H1 (cell line): ENCODE measurements around the gene ZBTB25. TPM values are rescaled to one million over a fixed set of nuclear protein-coding genes. Genes with fewer than 3 reads are reported as not detected.

ENCODE experiments used
- CTCF ChIA-PET: fragments of 300-600 bp; sonication (Branson Sonifier 250); formaldehyde crosslinking; loops from one replicate; lab custom pipeline; 2021; ENCODE audit not compliant: partially characterized antibody; lab: Charles Lee
- POLR2A ChIA-PET: fragments of 300-600 bp; sonication (Branson Sonifier 250); formaldehyde crosslinking; loops from one replicate; lab custom pipeline; 2021; ENCODE audit warnings: inconsistent platforms; ENCODE audit not compliant: partially characterized antibody; lab: Charles Lee
- DNase-seq, 2 experiments: peaks; one replicate each; pipeline versions ENCODE4 v3.0.0 to v3.0.0-alpha.2; 2010 to 2022; ENCODE audit warnings: low spot score in 2 of 2, low read depth in 1 of 2, mixed read lengths in 1 of 2
- FAIRE-seq: peaks from 2 replicates; lab custom pipeline; 2011; peaks lifted over from hg19 to GRCh38; lab: Jason Lieb, UNC
- H2AFZ ChIP-seq: 2 replicates; pipeline ENCODE4 v1.8.1; 2012; ENCODE audit warnings: low read length, inconsistent platforms
- H2AK5ac ChIP-seq: 2 replicates; pipeline ENCODE4 v1.6.1; 2013; ENCODE audit warnings: low read depth, low read length
- H2BK120ac ChIP-seq: replicated peaks from 2 replicates; pipeline ENCODE3; 2013; ENCODE audit warnings: low read depth, low read length, inconsistent platforms
- H2BK12ac ChIP-seq: 2 replicates; pipeline ENCODE4 v1.6.1; 2013; ENCODE audit warnings: low read depth, low read length
- H2BK15ac ChIP-seq: 2 replicates; pipeline ENCODE4 v1.6.1; 2013; ENCODE audit warnings: low read length
- H2BK20ac ChIP-seq: 2 replicates; pipeline ENCODE4 v1.6.1; 2013; ENCODE audit warnings: low read length
- H2BK5ac ChIP-seq: 2 replicates; pipeline ENCODE4 v1.6.1; 2013; ENCODE audit warnings: low read depth, low read length
- H3K14ac ChIP-seq: 2 replicates; pipeline ENCODE4 v1.6.1; 2013; ENCODE audit warnings: inconsistent platforms; ENCODE audit not compliant: insufficient read length
- H3K18ac ChIP-seq: 2 replicates; pipeline ENCODE4 v1.6.1; 2013; ENCODE audit warnings: low read length; ENCODE audit errors: extremely low read depth
- H3K23ac ChIP-seq: 2 replicates; pipeline ENCODE4 v1.6.1; 2013; ENCODE audit warnings: inconsistent platforms; ENCODE audit not compliant: insufficient read length
- H3K23me2 ChIP-seq: 2 replicates; pipeline ENCODE4 v1.6.1; 2013; ENCODE audit warnings: low read depth, low read length
- H3K27ac ChIP-seq: 2 replicates; pipeline ENCODE4 v1.6.1; 2011; ENCODE audit warnings: low read depth, low read length, inconsistent platforms
- H3K27me3 ChIP-seq, 4 experiments: replicated peaks in 1 of 4; 1 replicate in 1 of 4; 2 replicates in 3 of 4; pipeline versions ENCODE4 v1.6.1 to v1.8.1; 2011 to 2013; ENCODE audit warnings: low read length in 3 of 4, mild to moderate bottlenecking in 3 of 4, inconsistent platforms in 2 of 4, mixed read lengths in 2 of 4, moderate library complexity in 1 of 4; ENCODE audit not compliant: control insufficient read depth in 3 of 4, insufficient read depth in 3 of 4; ENCODE audit errors: extremely low read depth in 1 of 4
- H3K36me3 ChIP-seq, 4 experiments: 2 replicates each; pipeline versions ENCODE4 v1.6.1 to v1.8.1; 2011 to 2013; ENCODE audit warnings: mild to moderate bottlenecking in 4 of 4, low read length in 3 of 4, moderate library complexity in 2 of 4, control low read depth in 1 of 4, inconsistent platforms in 1 of 4; ENCODE audit not compliant: insufficient read depth in 4 of 4, control insufficient read depth in 2 of 4
- H3K4ac ChIP-seq: replicated peaks from 2 replicates; pipeline ENCODE3; 2013; ENCODE audit warnings: low read length, low read depth, mixed read lengths, inconsistent platforms; ENCODE audit not compliant: insufficient read length
- H3K4me1 ChIP-seq, 4 experiments: replicated peaks in 1 of 4; 1 replicate in 1 of 4; 2 replicates in 3 of 4; pipeline versions ENCODE4 v1.6.1 to v1.8.1; 2011 to 2013; ENCODE audit warnings: low read length in 3 of 4, inconsistent platforms in 2 of 4, mixed read lengths in 1 of 4; ENCODE audit not compliant: insufficient read depth in 4 of 4, control insufficient read depth in 3 of 4
- H3K4me2 ChIP-seq, 2 experiments: 2 replicates each; pipeline versions ENCODE4 v1.6.1 to v1.8.1; 2011 to 2013; ENCODE audit warnings: low read depth in 2 of 2, low read length in 2 of 2, control low read depth in 1 of 2, inconsistent platforms in 1 of 2, mild to moderate bottlenecking in 1 of 2; ENCODE audit not compliant: insufficient read depth in 1 of 2
- H3K4me3 ChIP-seq, 4 experiments: fragments of 200-600, 300-600 bp in 1 of 4; sonication (generic), shearing (Covaris generic), sonication (Bioruptor Twin) in 1 of 4; 2 replicates each; pipeline versions ENCODE4 v1.5.1 to v1.8.1; 2011 to 2016; ENCODE audit warnings: low read length in 4 of 4, low read depth in 3 of 4, control low read depth in 2 of 4, inconsistent platforms in 2 of 4, mild to moderate bottlenecking in 2 of 4, mixed read lengths in 1 of 4, moderate library complexity in 1 of 4; ENCODE audit not compliant: insufficient read depth in 2 of 4; ENCODE audit errors: extremely low read depth in 1 of 4
- H3K56ac ChIP-seq: replicated peaks from 2 replicates; pipeline ENCODE3; 2013; ENCODE audit warnings: low read depth, mild to moderate bottlenecking, mixed read lengths, low read length, inconsistent platforms; ENCODE audit not compliant: insufficient read length
- H3K79me1 ChIP-seq: 2 replicates; pipeline ENCODE4 v1.6.1; 2013; ENCODE audit warnings: low read depth, low read length, control low read depth
- H3K79me2 ChIP-seq, 2 experiments: 2 replicates each; pipeline versions ENCODE4 v1.6.1 to v1.8.1; 2012 to 2013; ENCODE audit warnings: low read length in 2 of 2, mild to moderate bottlenecking in 2 of 2, inconsistent platforms in 1 of 2; ENCODE audit not compliant: insufficient read depth in 2 of 2, control insufficient read depth in 1 of 2
- H3K9ac ChIP-seq, 4 experiments: replicated peaks in 1 of 4; 1 replicate in 1 of 4; 2 replicates in 3 of 4; pipeline versions ENCODE4 v1.6.1 to v1.8.1; 2011 to 2013; ENCODE audit warnings: low read depth in 3 of 4, low read length in 3 of 4, control low read depth in 2 of 4, mild to moderate bottlenecking in 2 of 4, moderate library complexity in 2 of 4, inconsistent platforms in 1 of 4; ENCODE audit errors: extremely low read depth in 1 of 4
- H3K9me3 ChIP-seq, 2 experiments: 2 replicates each; pipeline versions ENCODE4 v1.6.1 to v1.8.1; 2012 to 2013; ENCODE audit warnings: mild to moderate bottlenecking in 2 of 2, moderate library complexity in 2 of 2, control low read depth in 1 of 2, inconsistent platforms in 1 of 2, low read depth in 1 of 2, low read length in 1 of 2, mixed read lengths in 1 of 2; ENCODE audit not compliant: insufficient read depth in 2 of 2
- H4K20me1 ChIP-seq, 2 experiments: replicated peaks in 1 of 2; 2 replicates each; pipeline versions ENCODE3 to v1.8.1; 2011 to 2013; ENCODE audit warnings: inconsistent platforms in 2 of 2, low read length in 2 of 2, mild to moderate bottlenecking in 1 of 2; ENCODE audit not compliant: insufficient read depth in 2 of 2, control insufficient read depth in 1 of 2
- H4K5ac ChIP-seq: 2 replicates; pipeline ENCODE4 v1.6.1; 2013; ENCODE audit warnings: low read length, low read depth, mixed read lengths, inconsistent platforms; ENCODE audit not compliant: insufficient read length
- H4K8ac ChIP-seq: 2 replicates; pipeline ENCODE4 v1.8.0; 2013; ENCODE audit warnings: mild to moderate bottlenecking, moderate library complexity, low read length, inconsistent platforms; ENCODE audit not compliant: insufficient read depth; ENCODE audit errors: extremely low read depth
- H4K91ac ChIP-seq: replicated peaks from 2 replicates; pipeline ENCODE3; 2013; ENCODE audit warnings: low read length, mixed read lengths, inconsistent platforms; ENCODE audit not compliant: insufficient read length
- ASH2L ChIP-seq: fragments of 200-600, 300-600 bp; sonication (generic); IDR thresholded peaks from one replicate; pipeline ENCODE4 v1.7.1; 2017; ENCODE audit warnings: low read length
- BRCA1 ChIP-seq: IDR thresholded peaks from 2 replicates; pipeline ENCODE4 v1.6.1; 2012; ENCODE audit warnings: low read depth, low read length, improper control_type of control experiment
- CEBPB ChIP-seq: IDR thresholded peaks from 2 replicates; pipeline ENCODE4 v1.6.1; 2012; ENCODE audit warnings: low read depth, low read length
- CHD1 ChIP-seq: IDR thresholded peaks from 2 replicates; pipeline ENCODE4 v1.6.1; 2012; ENCODE audit warnings: low read depth, low read length, improper control_type of control experiment
- CHD2 ChIP-seq: IDR thresholded peaks from 2 replicates; pipeline ENCODE4 v1.6.1; 2012; ENCODE audit warnings: low read length, improper control_type of control experiment
- E2F6 ChIP-seq: IDR thresholded peaks from 2 replicates; pipeline ENCODE4 v1.6.1; 2012; ENCODE audit warnings: inconsistent platforms
- EZH2 ChIP-seq: fragments of 200-600 bp; sonication (generic); IDR thresholded peaks from 2 replicates; pipeline ENCODE4 v1.7.1; 2012; ENCODE audit warnings: low read depth, mild to moderate bottlenecking, moderate library complexity, low read length, inconsistent platforms; ENCODE audit not compliant: severe bottlenecking
- HDAC6 ChIP-seq: IDR thresholded peaks from one replicate; pipeline ENCODE4 v1.7.1; 2012; ENCODE audit warnings: low read depth, mild to moderate bottlenecking, inconsistent platforms, low read length, moderate library complexity
- JUND ChIP-seq: IDR thresholded peaks from 2 replicates; pipeline ENCODE4 v1.6.1; 2011; ENCODE audit warnings: mild to moderate bottlenecking, improper control_type of control experiment, low read length
- KDM5A ChIP-seq: fragments of 200-600 bp; IDR thresholded peaks from 2 replicates; pipeline ENCODE4 v1.7.1; 2012; ENCODE audit warnings: mild to moderate bottlenecking, low read length, inconsistent platforms, mixed read lengths
- MAFK ChIP-seq: IDR thresholded peaks from 2 replicates; pipeline ENCODE4 v1.6.1; 2012; ENCODE audit warnings: low read depth, mild to moderate bottlenecking, improper control_type of control experiment, low read length
- RNF2 ChIP-seq: fragments of 200-900, 300-1000 bp; sonication (generic); IDR thresholded peaks from 2 replicates; pipeline ENCODE4 v1.7.1; 2016; ENCODE audit warnings: borderline replicate concordance, low read depth, mild to moderate bottlenecking, antibody characterized with exemption, low read length; ENCODE audit not compliant: poor library complexity, severe bottlenecking; ENCODE audit errors: missing control alignments
- SP2 ChIP-seq: IDR thresholded peaks from 2 replicates; pipeline ENCODE4 v1.6.1; 2012; ENCODE audit warnings: mild to moderate bottlenecking, low read length, inconsistent platforms
- TAF1 ChIP-seq: IDR thresholded peaks from 2 replicates; pipeline ENCODE4 v1.6.1; 2011; ENCODE audit warnings: mild to moderate bottlenecking, low read depth, low read length
- YY1 ChIP-seq: IDR thresholded peaks from 2 replicates; pipeline ENCODE4 v1.6.1; 2011; ENCODE audit warnings: low read depth, mild to moderate bottlenecking, low read length
- WGBS, 2 experiments: shearing (Covaris generic) in 1 of 2; methylation state at CpG; one replicate each; pipeline versions ENCODE4 v1.1.6 to v1.1.7; 2013 to 2015; ENCODE audit warnings: low lambda C conversion rate in 2 of 2, mixed read lengths in 2 of 2, inconsistent platforms in 1 of 2, low coverage in 1 of 2, missing lambda C conversion rate in 1 of 2; ENCODE audit not compliant: insufficient replicate concordance in 2 of 2, insufficient coverage in 1 of 2, insufficient read length in 1 of 2; ENCODE audit errors: extremely low coverage in 1 of 2, missing lambda C conversion rate in 1 of 2; 5-methylcytosine and 5-hydroxymethylcytosine counted together
- polyA plus RNA-seq, 7 experiments: library from polyadenylated mRNA; depleted of rRNA in 3 of 7; stranded (reverse) in 5 of 7; unstranded in 2 of 7; fragments of >200 nt in 5 of 7; fragments of 200-250 nt in 2 of 7; gene quantifications; 1 replicate in 5 of 7; 2 replicates in 1 of 7; 4 replicates in 1 of 7; pipeline versions ENCODE4 v1.2.1 to v1.2.3, GENCODE V29; 2011 to 2013; ENCODE audit warnings: missing spikeins in 2 of 7, mixed read lengths in 2 of 7
- total RNA-seq: library from RNA; stranded (reverse); fragmentation: NEBNext Ultra II Directional; extraction: Animal tissue kit (Norgen Biotek cat#: 25700); gene quantifications from 2 replicates; pipeline ENCODE4 v1.2.1, GENCODE V29; 2021

ZBTB25 gene
- total and polyA plus RNA-seq, 2 of the 8 experiments (the other 6 are each of a cell fraction or from before 2014, with no cell fraction given): 5.4 to 11.4 TPM

GRCh38 chr14:64444140-64444539, 59.5 kb downstream of the ZBTB25 start:
- CTCF ChIA-PET: interaction anchor here (4.8 kb wide), 1 partner anchor 14 kb away, joined by 23 read pairs; no protein-coding TSS in a partner anchor
- peaks cover 36 to 87% (median 72%) of the 10 kb centered on the region in 4 experiments for H3K36me3 ChIP-seq
- H3K27me3 ChIP-seq: no peaks in the 10 kb centered on the region
- H3K14ac ChIP-seq: no peak overlapping the region
- H3K4ac ChIP-seq: no peak overlapping the region
- DNase-seq: no peak
- H2BK5ac ChIP-seq: peak overlapping the region; percentile 17; the same call in 1 of the 2 replicates
- no peak overlapping the region for H2BK12ac ChIP-seq
- no peak for FAIRE-seq
- H2BK15ac ChIP-seq: no peak overlapping the region
- no peak overlapping the region for H3K18ac ChIP-seq
- no peak overlapping the region for H3K56ac ChIP-seq
- H4K5ac ChIP-seq: no peak overlapping the region
- no peak overlapping the region for H3K27ac ChIP-seq
- no peak overlapping the region for H2AK5ac ChIP-seq
- H3K9me3 ChIP-seq: no peaks in the 10 kb centered on the region
- 95% methylated on average over 11 of the region's 11 CpGs; no CpG with 5 or more reads in 1 of the 2 experiments for WGBS, 2 experiments
- no peaks in the 10 kb centered on the region; the same call in 1 of the 2 replicates for H3K23me2 ChIP-seq
- H3K23ac ChIP-seq: no peak overlapping the region
- H4K8ac ChIP-seq: no peak overlapping the region
- H4K20me1 ChIP-seq: no peaks in the 10 kb centered on the region
- no peak overlapping the region for H2BK120ac ChIP-seq
- H3K79me2 ChIP-seq: no peaks in the 10 kb centered on the region
- POLR2A ChIA-PET: interaction anchor here (0.7 to 1.2 kb wide), 5 partner anchors 14 to 56 kb away, joined by 3 to 4 read pairs (median 3); no protein-coding TSS in a partner anchor
- H3K9ac ChIP-seq: no peak overlapping the region
- no peak overlapping the region for H3K4me3 ChIP-seq
- no peak overlapping the region for H4K91ac ChIP-seq
- H3K4me1 ChIP-seq: no peaks in the 10 kb centered on the region
- no peak overlapping the region for H2BK20ac ChIP-seq
- H3K4me2 ChIP-seq: no peak overlapping the region
- H2AFZ ChIP-seq: no peak overlapping the region
- H3K79me1 ChIP-seq: no peaks in the 10 kb centered on the region
- TF ChIP-seq CHD2 (no peak), HDAC6 (no peak), RNF2 (no peak), SP2 (no peak), EZH2 (no peak), BRCA1 (no peak), JUND (no peak), YY1 (no peak), E2F6 (no peak), MAFK (no peak), CEBPB (no peak), ASH2L (no peak), CHD1 (no peak), TAF1 (no peak), KDM5A (no peak)
